ENCODE results near the gene AIMP2.
"Not testable (repeated sequence)": the region's sequence is repeated elsewhere in the genome, so short reads cannot be mapped to it uniquely, and the experiment has no call there.

Gene AIMP2

GRCh38 chr7:6008668-6009611, at the start of gene AIMP2, which contains the start of gene PMS2:
TSS of gene AIMP2 (plus strand) at chr7:6009272. CDS start at chr7:6009364, 92 bp downstream.
TSS of gene PMS2 (minus strand) at chr7:6009049. CDS start at chr7:6009019, 30 bp downstream.
- Mint-ChIP-seq H3K27me3 (no peaks in the 10 kb centered on the region), H3K36me3 (ENCODE audit: low read depth) (peaks cover 36% of the 10 kb centered on the region), H3K4me3 (peak within 1 kb of the TSS; percentile 84), H3K27ac (peak within 1 kb of the TSS; percentile 93), H3K4me1 (ENCODE audit: low read depth) (peaks cover 37% of the 10 kb centered on the region), H3K9me3 (no peaks in the 10 kb centered on the region)
- intact Hi-C loops (cut with micrococcal nuclease) = loop anchor here (1.0 kb wide), 1 partner anchor 17 kb away; no protein-coding TSS in a partner anchor

GRCh38 chr7:5963205-5963604, 45.9 kb upstream of the AIMP2 start:
- H3K36me3 Mint-ChIP-seq (ENCODE audit: low read depth); intact Hi-C loops (cut with micrococcal nuclease); H3K9me3 Mint-ChIP-seq; H3K27me3 Mint-ChIP-seq; H3K4me3 Mint-ChIP-seq; H3K4me1 Mint-ChIP-seq (ENCODE audit: low read depth); H3K27ac Mint-ChIP-seq: not testable (repeated sequence)

- H3K9me3 Mint-ChIP-seq; H3K27me3 Mint-ChIP-seq; H3K4me1 Mint-ChIP-seq (ENCODE audit: low read depth); H3K27ac Mint-ChIP-seq; H3K4me3 Mint-ChIP-seq; H3K36me3 Mint-ChIP-seq (ENCODE audit: low read depth); intact Hi-C loops (cut with micrococcal nuclease): not testable (repeated sequence)
Measured at GRCh38 chr7:5963810-5964209, 45.3 kb upstream of the AIMP2 start.

- intact Hi-C loops (cut with micrococcal nuclease); H3K36me3 Mint-ChIP-seq (ENCODE audit: low read depth); H3K27me3 Mint-ChIP-seq; H3K9me3 Mint-ChIP-seq; H3K4me1 Mint-ChIP-seq (ENCODE audit: low read depth); H3K4me3 Mint-ChIP-seq; H3K27ac Mint-ChIP-seq: not testable (repeated sequence)
Measured at GRCh38 chr7:5970347-5970911, 38.6 kb upstream of the AIMP2 start, which contains the start of gene RSPH10B. TSS of gene RSPH10B (minus strand) at chr7:5970689. CDS start at chr7:5967116, 3,573 bp downstream.

GRCh38 chr7:5973580-5973979, 35.5 kb upstream of the AIMP2 start:
- intact Hi-C loops (cut with micrococcal nuclease); H3K4me1 Mint-ChIP-seq (ENCODE audit: low read depth); H3K9me3 Mint-ChIP-seq; H3K4me3 Mint-ChIP-seq; H3K27me3 Mint-ChIP-seq; H3K27ac Mint-ChIP-seq; H3K36me3 Mint-ChIP-seq (ENCODE audit: low read depth): not testable (repeated sequence)

GRCh38 chr7:5979680-5980314, 29.3 kb upstream of the AIMP2 start:
- H3K4me3 Mint-ChIP-seq; intact Hi-C loops (cut with micrococcal nuclease); H3K27me3 Mint-ChIP-seq; H3K4me1 Mint-ChIP-seq (ENCODE audit: low read depth); H3K27ac Mint-ChIP-seq; H3K9me3 Mint-ChIP-seq: not testable (repeated sequence)
- H3K36me3 Mint-ChIP-seq (ENCODE audit: low read depth) = peaks cover 22% of the 10 kb centered on the region

GRCh38 chr7:5987061-5987460, 22.0 kb upstream of the AIMP2 start:
- H3K4me3 Mint-ChIP-seq; H3K27ac Mint-ChIP-seq; intact Hi-C loops (cut with micrococcal nuclease); H3K9me3 Mint-ChIP-seq; H3K4me1 Mint-ChIP-seq (ENCODE audit: low read depth); H3K27me3 Mint-ChIP-seq: not testable (repeated sequence)
- peaks cover 60% of the 10 kb centered on the region for H3K36me3 Mint-ChIP-seq (ENCODE audit: low read depth)

- H3K27me3 Mint-ChIP-seq = no peaks in the 10 kb centered on the region
- no peak overlapping the region for H3K27ac Mint-ChIP-seq
- H3K9me3 Mint-ChIP-seq = no peaks in the 10 kb centered on the region
- peaks cover 68% of the 10 kb centered on the region for H3K36me3 Mint-ChIP-seq (ENCODE audit: low read depth)
- no peaks in the 10 kb centered on the region for H3K4me1 Mint-ChIP-seq (ENCODE audit: low read depth)
- intact Hi-C loops (cut with micrococcal nuclease) = loop anchor here (1.0 to 10.0 kb wide), 2 partner anchors 109 to 327 kb away; no protein-coding TSS in a partner anchor
- no peak overlapping the region for H3K4me3 Mint-ChIP-seq
Measured at GRCh38 chr7:5997210-5997808, 11.8 kb upstream of the AIMP2 start.

GRCh38 chr7:6007386-6007785, 1.7 kb upstream of the AIMP2 start:
- intact Hi-C loops (cut with micrococcal nuclease) = no loop called here
- Mint-ChIP-seq H3K4me3 (no peak overlapping the region), H3K9me3 (no peaks in the 10 kb centered on the region), H3K36me3 (ENCODE audit: low read depth) (peaks cover 34% of the 10 kb centered on the region), H3K27me3 (no peaks in the 10 kb centered on the region), H3K27ac (no peak overlapping the region), H3K4me1 (ENCODE audit: low read depth) (peaks cover 30% of the 10 kb centered on the region)

GRCh38 chr7:6007835-6008590, 1.1 kb upstream of the AIMP2 start:
- H3K4me1 Mint-ChIP-seq (ENCODE audit: low read depth) = peaks cover 36% of the 10 kb centered on the region
- peak overlapping the region; percentile 84 for H3K4me3 Mint-ChIP-seq
- H3K9me3 Mint-ChIP-seq; intact Hi-C loops (cut with micrococcal nuclease); H3K27me3 Mint-ChIP-seq: not testable (repeated sequence)
- H3K36me3 Mint-ChIP-seq (ENCODE audit: low read depth) = peaks cover 36% of the 10 kb centered on the region
- H3K27ac Mint-ChIP-seq = peak overlapping the region; percentile 93

- Mint-ChIP-seq H3K4me1 (ENCODE audit: low read depth) (peaks cover 37% of the 10 kb centered on the region), H3K36me3 (ENCODE audit: low read depth) (peaks cover 48% of the 10 kb centered on the region), H3K27ac (peak overlapping the region; percentile 93), H3K4me3 (peak overlapping the region; percentile 69)
- H3K27me3 Mint-ChIP-seq; H3K9me3 Mint-ChIP-seq; intact Hi-C loops (cut with micrococcal nuclease): not testable (repeated sequence)
Measured at GRCh38 chr7:6010370-6010769, 1.3 kb downstream of the AIMP2 start.

GRCh38 chr7:6011541-6011940, 2.5 kb downstream of the AIMP2 start:
- Mint-ChIP-seq H3K4me3 (no peak overlapping the region), H3K36me3 (ENCODE audit: low read depth) (peaks cover 59% of the 10 kb centered on the region), H3K27ac (peak overlapping the region; percentile 93), H3K4me1 (ENCODE audit: low read depth) (peaks cover 37% of the 10 kb centered on the region), H3K9me3 (no peaks in the 10 kb centered on the region), H3K27me3 (no peaks in the 10 kb centered on the region)
- intact Hi-C loops (cut with micrococcal nuclease) = no loop called here

GRCh38 chr7:6012355-6013104, 3.5 kb downstream of the AIMP2 start:
- H3K27ac Mint-ChIP-seq = peak overlapping the region; percentile 9
- no peaks in the 10 kb centered on the region for H3K27me3 Mint-ChIP-seq
- intact Hi-C loops (cut with micrococcal nuclease) = no loop called here

More at GRCh38 chr7:6012355-6013104, 3.5 kb downstream of the AIMP2 start:
- Mint-ChIP-seq H3K9me3 (no peaks in the 10 kb centered on the region), H3K4me3 (no peak overlapping the region), H3K36me3 (ENCODE audit: low read depth) (peaks cover 69% of the 10 kb centered on the region), H3K4me1 (ENCODE audit: low read depth) (peaks cover 33% of the 10 kb centered on the region)
